ENCODE data around the gene ATP1B2.

Gene ATP1B2

DNA sequence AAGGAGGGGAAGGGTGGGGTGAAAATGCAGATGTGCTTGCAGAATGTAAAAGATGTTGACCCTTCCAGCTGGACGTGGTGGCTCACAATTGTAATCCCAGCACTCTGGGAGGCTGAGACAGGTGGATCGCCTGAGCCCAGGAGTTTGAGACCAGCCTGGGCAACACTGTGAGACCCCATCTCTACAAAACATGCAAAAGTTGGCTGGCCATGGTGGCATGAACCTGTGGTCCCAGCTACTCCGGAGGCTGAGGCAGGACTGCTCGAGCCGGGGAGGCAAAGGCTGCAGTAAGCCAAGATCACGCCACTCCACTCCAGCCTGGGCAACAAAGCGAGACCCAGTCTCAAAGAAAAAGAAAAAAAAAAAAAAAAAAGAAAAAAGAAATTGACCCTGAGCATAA lies 17.8 kb downstream of the ATP1B2 start:
- H3K9me3 ChIP-seq (ENCODE audit: insufficient read depth, low read length) = no peaks in the 10 kb centered on the region
- no peak overlapping the region for H3K4me3 ChIP-seq (ENCODE audit: low read length)
- H3K79me2 ChIP-seq (ENCODE audit: low read length) = no peaks in the 10 kb centered on the region
- TF ChIP-seq, protein P1, sequence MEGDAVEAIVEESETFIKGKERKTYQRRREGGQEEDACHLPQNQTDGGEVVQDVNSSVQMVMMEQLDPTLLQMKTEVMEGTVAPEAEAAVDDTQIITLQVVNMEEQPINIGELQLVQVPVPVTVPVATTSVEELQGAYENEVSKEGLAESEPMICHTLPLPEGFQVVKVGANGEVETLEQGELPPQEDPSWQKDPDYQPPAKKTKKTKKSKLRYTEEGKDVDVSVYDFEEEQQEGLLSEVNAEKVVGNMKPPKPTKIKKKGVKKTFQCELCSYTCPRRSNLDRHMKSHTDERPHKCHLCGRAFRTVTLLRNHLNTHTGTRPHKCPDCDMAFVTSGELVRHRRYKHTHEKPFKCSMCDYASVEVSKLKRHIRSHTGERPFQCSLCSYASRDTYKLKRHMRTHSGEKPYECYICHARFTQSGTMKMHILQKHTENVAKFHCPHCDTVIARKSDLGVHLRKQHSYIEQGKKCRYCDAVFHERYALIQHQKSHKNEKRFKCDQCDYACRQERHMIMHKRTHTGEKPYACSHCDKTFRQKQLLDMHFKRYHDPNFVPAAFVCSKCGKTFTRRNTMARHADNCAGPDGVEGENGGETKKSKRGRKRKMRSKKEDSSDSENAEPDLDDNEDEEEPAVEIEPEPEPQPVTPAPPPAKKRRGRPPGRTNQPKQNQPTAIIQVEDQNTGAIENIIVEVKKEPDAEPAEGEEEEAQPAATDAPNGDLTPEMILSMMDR (IDR thresholded peaks at IDR 0.05; ENCODE audit: low read depth, low read length) = no peak
- TF ChIP-seq EZH2phosphoT487 (IDR thresholded peaks at IDR 0.05; ENCODE audit: low read depth) = no peak
- no peak overlapping the region for H3K9ac ChIP-seq (ENCODE audit: low read length)
- no peaks in the 10 kb centered on the region for H4K20me1 ChIP-seq (ENCODE audit: insufficient read depth, low read length)
- no peaks in the 10 kb centered on the region for H3K4me1 ChIP-seq (ENCODE audit: low read length)
- H3K27ac ChIP-seq (ENCODE audit: low read length) = no peak overlapping the region
- H3K36me3 ChIP-seq (replicated peaks; ENCODE audit: low read depth, low read length) = peaks cover 18% of the 10 kb centered on the region
- no peaks in the 10 kb centered on the region for H3K27me3 ChIP-seq (ENCODE audit: low read depth, low read length)
- no peak overlapping the region for H2AFZ ChIP-seq (ENCODE audit: low read depth, low read length)
- no peak overlapping the region for H3K4me2 ChIP-seq (ENCODE audit: low read length)

DNA sequence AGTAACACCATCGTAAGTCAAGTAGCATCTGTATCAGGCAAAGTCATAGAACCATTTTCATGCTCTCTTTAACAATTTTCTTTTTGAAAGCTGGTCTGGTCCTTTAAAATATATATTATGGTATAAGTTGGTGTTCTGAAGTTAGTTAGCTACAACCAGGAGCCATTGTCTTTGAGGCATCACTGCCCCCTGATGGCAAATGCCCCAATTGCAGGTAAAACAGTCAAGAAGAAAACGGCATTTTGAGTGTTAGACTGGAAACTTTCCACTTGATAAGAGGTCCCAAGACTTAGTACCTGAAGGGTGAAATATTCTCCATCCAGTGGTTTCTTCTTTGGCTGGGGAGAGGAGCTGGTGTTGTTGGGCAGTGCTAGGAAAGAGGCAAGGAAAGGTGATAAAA lies 22.5 kb downstream of the ATP1B2 start:
- TF ChIP-seq, protein P1 (IDR thresholded peaks at IDR 0.05; ENCODE audit: low read depth, low read length) = peak; percentile 40
- no peak for TF ChIP-seq EZH2phosphoT487 (IDR thresholded peaks at IDR 0.05; ENCODE audit: low read depth)
- Histone ChIP-seq H4K20me1 (ENCODE audit: insufficient read depth, low read length) (no peaks in the 10 kb centered on the region), H3K4me2 (ENCODE audit: low read length) (no peak overlapping the region), H3K9me3 (ENCODE audit: insufficient read depth, low read length) (no peaks in the 10 kb centered on the region), H3K4me1 (ENCODE audit: low read length) (no peaks in the 10 kb centered on the region), H3K27me3 (ENCODE audit: low read depth, low read length) (no peaks in the 10 kb centered on the region), H3K9ac (ENCODE audit: low read length) (no peak overlapping the region), H3K79me2 (ENCODE audit: low read length) (no peaks in the 10 kb centered on the region; the same call in 1 of the 2 replicates), H3K27ac (ENCODE audit: low read length) (no peak overlapping the region), H2AFZ (ENCODE audit: low read depth, low read length) (no peak overlapping the region), H3K4me3 (ENCODE audit: low read length) (no peak overlapping the region), H3K36me3 (replicated peaks; ENCODE audit: low read depth, low read length) (peaks cover 31% of the 10 kb centered on the region)

DNA sequence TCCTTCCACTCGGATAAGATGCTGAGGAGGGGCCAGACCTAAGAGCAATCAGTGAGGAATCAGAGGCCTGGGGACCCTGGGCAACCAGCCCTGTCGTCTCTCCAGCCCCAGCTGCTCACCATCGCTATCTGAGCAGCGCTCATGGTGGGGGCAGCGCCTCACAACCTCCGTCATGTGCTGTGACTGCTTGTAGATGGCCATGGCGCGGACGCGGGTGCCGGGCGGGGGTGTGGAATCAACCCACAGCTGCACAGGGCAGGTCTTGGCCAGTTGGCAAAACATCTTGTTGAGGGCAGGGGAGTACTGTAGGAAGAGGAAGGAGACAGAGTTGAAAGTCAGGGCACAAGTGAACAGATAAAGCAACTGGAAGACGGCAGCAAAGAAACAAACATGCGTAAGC lies 24.2 kb downstream of the ATP1B2 start:
- peaks cover 7% of the 10 kb centered on the region for H3K79me2 ChIP-seq (ENCODE audit: low read length)
- no peak overlapping the region for H3K27ac ChIP-seq (ENCODE audit: low read length)
- no peak overlapping the region for H3K4me3 ChIP-seq (ENCODE audit: low read length)
- H4K20me1 ChIP-seq (ENCODE audit: insufficient read depth, low read length) = 0 out of 2 replicates have a peak, but pooled peaks cover 4% of the 10 kb centered on the region
- peaks cover 31% of the 10 kb centered on the region for H3K36me3 ChIP-seq (replicated peaks; ENCODE audit: low read depth, low read length)
- H3K27me3 ChIP-seq (ENCODE audit: low read depth, low read length) = no peaks in the 10 kb centered on the region
- no peaks in the 10 kb centered on the region for H3K9me3 ChIP-seq (ENCODE audit: insufficient read depth, low read length)
- TF ChIP-seq EZH2phosphoT487 (IDR thresholded peaks at IDR 0.05; ENCODE audit: low read depth) = no peak
- TF ChIP-seq, protein P1 (IDR thresholded peaks at IDR 0.05; ENCODE audit: low read depth, low read length) = no peak
- no peak overlapping the region for H2AFZ ChIP-seq (ENCODE audit: low read depth, low read length)
- H3K9ac ChIP-seq (ENCODE audit: low read length) = no peak overlapping the region
- no peak overlapping the region for H3K4me2 ChIP-seq (ENCODE audit: low read length)
- H3K4me1 ChIP-seq (ENCODE audit: low read length) = no peaks in the 10 kb centered on the region

DNA sequence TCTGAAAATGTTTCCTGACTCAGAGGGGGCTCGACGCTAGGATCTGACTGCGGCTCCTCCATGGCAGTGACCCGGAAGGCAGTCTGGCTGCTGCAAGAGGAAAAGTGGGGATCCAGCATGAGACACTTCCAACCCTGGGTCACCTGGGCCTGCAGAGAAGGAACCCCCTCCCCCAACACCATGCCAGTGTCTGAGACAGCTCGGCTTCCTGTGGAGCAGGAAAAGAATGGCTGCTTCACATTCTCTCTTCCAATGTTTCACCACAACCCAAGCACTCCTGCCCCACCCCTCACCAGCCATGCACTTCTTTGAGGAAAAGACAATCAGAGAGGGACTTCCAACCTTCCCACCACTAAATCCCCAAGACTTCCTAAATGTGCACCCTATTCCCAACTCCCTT lies 25.8 kb downstream of the ATP1B2 start:
- Histone ChIP-seq H3K4me2 (ENCODE audit: low read length) (no peak overlapping the region), H3K79me2 (ENCODE audit: low read length) (peaks cover 20% of the 10 kb centered on the region), H3K4me3 (ENCODE audit: low read length) (no peak overlapping the region), H3K4me1 (ENCODE audit: low read length) (no peaks in the 10 kb centered on the region), H3K27me3 (ENCODE audit: low read depth, low read length) (no peaks in the 10 kb centered on the region), H3K9ac (ENCODE audit: low read length) (no peak overlapping the region), H3K36me3 (replicated peaks; ENCODE audit: low read depth, low read length) (peaks cover 26% of the 10 kb centered on the region), H2AFZ (ENCODE audit: low read depth, low read length) (no peak overlapping the region), H3K9me3 (ENCODE audit: insufficient read depth, low read length) (no peaks in the 10 kb centered on the region), H3K27ac (ENCODE audit: low read length) (no peak overlapping the region), H4K20me1 (ENCODE audit: insufficient read depth, low read length) (0 out of 2 replicates have a peak, but pooled peaks cover 7% of the 10 kb centered on the region)
- TF ChIP-seq EZH2phosphoT487 (IDR thresholded peaks at IDR 0.05; ENCODE audit: low read depth) = no peak
- TF ChIP-seq, protein P1 (IDR thresholded peaks at IDR 0.05; ENCODE audit: low read depth, low read length) = no peak
